Activated effector memory CD4-positive, alpha-beta T cell treated with Interleukin-2 at 50 U/mL for 16 hours (primary cell): Measurements from ENCODE around the gene ADRB2.
"Not testable (repeated sequence)": the region's sequence is repeated elsewhere in the genome, so short reads cannot be mapped to it uniquely, and the experiment has no call there.

Experiments used
- DNase-seq: peaks from one replicate; pipeline ENCODE4 v3.0.0-alpha.2; 2020

ADRB2 gene

GRCh38 chr5:148826053-148826738 lies at the start of gene ADRB2:
ADRB2 (plus strand) TSS chr5:148826611; CDS start chr5:148826832, 221 bp downstream.
- DNase-seq = peak; percentile 87

DNA sequence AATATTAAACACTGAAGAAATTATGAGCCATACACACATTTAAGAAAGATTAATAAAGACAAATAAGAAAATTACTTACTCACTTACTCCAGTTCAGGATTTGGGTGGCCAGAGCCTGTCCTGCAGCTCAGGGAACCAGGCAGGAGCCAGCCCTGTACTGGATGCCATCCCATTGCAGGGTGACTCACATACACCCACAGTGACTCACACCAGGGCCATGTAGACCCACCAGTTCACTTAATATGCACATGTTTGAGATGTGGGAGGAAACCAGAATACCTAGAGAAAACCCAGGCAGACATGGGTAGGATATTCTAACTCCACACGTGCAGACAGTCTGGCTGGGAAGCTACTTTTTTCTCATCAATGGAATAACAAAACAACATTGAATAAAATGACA lies 49.6 kb upstream of the ADRB2 start:
- DNase-seq = no peak

DNA sequence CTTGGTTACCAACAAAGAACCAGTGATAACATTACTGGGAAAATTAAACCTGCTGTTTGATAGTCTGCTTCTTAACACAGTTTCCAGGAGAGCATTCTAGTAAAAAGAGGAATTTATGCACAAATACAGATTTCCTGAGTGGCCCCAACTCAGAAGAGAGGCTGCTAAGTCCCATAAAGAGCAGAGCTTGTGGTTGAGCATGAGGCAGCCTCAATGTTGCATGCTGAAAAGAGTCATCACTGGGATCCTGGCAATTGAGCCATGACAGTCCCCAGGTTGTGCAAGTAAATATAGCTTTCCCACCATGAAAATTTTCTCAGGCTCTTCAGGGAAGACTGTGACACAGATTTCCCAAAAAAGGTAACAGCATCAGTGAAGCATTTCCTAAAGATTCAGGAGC lies 47.5 kb upstream of the ADRB2 start:
- DNase-seq = no peak

DNA sequence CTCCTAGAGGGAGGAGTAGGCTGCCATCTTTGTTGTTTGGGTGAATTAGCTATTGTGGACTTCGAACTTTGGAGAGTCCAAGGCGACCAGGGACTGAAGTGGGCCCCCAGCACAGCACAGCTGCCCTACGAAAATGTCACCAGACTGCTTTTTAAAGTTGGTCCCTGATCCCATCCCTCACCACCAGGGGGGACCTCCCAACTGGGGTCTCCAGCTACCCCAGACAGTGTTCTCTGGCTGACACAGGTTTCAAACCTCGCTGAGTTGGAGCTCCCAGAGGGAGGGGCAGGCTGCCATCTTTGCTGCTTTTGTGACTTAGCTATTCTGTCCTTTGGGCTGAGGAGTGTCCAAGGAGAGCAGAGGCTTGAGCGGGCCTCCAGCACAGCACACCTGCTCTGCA lies 45.7 kb upstream of the ADRB2 start:
- no peak for DNase-seq

DNA sequence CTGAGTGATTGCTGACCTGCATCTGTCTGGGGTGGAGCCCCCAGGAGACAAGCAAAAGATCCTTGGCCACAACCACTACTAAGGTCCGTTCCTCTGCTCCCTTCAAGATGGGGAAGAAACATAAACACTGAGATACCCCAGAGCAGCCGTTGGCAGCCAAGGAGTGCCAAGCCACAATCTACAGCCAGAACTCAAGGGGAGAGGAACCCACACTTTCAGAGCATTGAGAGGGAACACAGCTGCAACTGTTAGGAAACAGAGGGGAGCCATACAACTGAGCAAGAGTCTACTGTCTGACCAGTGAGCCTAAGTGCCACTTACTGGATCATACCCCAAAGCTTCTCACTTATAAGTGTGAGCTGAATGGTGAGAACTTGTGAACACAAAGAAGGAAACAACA lies 44.6 kb upstream of the ADRB2 start:
- DNase-seq = no peak

DNA sequence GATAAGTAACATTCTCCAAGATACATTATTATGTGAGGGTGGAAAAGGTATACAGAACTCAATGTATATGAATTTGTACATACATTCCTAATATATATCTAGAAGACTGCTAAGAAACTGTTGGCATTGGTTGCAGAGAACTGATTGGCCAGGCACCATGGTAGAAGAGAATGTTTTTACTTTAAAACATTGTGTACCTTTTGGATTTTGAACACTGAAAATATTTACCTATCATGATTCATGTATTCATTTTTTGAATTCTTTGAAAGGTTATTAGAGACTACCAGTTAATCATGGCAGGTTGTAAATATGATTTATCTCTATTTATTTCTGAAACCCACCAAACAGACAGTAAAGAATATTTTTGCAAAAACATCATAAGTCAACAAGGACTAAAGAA lies 41.2 kb upstream of the ADRB2 start:
- DNase-seq = no peak

DNA sequence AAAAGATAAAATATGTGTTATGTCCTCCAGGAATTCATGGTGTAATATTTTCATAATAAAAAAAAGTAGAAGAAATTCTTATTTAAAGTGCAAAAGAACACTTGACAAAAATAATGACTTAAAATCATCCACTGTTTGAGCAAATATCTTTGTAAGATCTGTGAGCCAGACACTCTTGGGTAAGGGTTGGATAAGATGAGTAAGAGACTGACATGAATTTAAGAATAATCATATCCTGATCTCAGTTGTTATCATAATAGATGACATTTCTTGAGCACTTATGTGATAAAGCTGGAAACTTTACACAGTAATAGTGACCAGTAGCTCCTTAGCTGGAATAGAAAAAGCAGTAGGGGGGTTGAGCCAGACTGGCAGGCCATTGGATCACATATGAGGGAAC lies 40.0 kb upstream of the ADRB2 start:
- no peak for DNase-seq

DNA sequence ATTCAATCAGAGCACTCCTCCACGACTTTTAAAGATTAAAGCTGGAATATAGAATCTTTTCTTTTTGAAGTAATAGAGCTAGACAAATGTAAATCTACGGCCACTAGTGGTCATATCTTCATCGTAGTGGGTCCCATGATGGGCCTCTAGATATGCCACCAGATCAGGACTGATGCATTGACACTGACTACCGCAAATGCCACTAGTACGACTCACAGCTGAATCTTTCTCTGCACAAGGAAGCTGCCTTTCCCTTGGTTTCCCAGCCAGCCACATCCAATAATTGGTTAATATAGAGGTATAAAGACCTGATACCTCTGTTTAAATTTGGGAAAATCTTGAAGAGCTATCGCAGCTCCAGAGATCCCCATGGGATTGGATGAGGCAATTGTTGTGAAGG lies 37.8 kb upstream of the ADRB2 start:
- no peak for DNase-seq

DNA sequence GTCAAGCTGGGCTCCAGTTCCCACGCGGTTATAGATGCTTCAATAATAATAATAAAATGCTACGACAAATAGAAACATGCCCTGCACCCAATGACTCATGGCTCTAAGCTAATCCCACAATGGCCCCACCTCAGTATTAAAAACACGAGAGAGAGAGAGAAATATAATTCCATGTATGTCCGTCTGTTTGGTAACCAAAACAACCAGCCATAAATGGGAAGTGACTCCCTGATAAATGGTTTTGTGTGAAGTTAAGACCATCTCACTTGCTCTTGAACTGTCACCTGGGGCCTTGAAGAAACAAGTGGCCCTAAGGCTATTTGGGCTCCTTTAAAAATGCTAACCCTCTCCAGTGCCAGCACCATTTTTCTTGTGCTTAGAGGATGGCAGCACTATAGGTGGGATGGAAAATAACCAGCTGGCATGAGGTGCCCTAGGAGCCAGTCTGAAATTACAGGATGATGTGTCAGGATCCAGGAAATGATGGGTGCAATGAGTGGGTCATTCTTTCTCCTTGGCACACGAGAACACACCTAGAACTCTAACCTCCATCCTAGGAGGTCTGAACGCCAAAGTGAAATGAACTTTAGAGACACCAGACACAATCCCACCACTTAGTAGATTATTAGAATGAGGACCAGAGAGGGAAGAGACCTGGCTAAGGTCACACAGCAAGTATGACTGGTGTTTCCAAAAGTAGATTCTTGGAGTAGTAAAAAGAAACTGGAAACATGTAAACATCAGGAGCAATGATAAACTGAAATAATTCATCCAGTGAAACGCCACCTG lies 35.7 kb upstream of the ADRB2 start:
- no peak for DNase-seq

DNA sequence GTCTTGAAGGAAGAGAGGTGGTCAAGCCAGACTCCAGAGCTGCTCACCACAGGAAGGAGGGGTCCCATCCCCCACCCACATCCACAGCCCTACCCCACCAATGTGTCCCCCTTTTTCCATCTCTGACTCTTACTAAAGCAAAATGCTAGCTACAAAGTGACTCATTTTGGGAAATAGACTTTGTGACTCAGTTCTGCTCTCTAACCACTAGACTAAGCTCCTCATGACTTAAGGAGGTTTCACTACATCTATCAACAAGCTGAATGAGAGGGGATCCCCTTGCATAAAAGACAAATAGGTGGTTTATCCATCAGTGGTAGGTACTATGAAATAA lies 35.1 kb upstream of the ADRB2 start:
- DNase-seq = no peak

DNA sequence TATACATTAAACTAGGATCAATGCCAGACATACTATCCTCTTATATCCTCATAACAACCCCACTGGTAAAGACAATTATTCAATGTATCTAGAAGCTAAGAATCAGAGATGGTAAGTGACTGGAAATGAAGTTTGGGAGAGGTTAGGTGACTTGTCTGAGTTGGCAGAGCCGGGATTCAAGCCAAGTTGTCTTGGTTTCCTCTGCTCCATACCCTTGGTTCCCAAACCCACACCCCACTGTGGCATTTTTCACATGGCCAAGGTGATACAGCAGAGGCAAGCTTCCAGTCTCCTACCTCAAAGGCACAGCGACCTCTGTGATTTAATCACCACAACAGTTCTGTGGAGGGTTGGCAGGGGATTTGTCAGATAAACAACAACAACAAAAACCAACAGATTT lies 34.7 kb upstream of the ADRB2 start:
- no peak for DNase-seq

DNA sequence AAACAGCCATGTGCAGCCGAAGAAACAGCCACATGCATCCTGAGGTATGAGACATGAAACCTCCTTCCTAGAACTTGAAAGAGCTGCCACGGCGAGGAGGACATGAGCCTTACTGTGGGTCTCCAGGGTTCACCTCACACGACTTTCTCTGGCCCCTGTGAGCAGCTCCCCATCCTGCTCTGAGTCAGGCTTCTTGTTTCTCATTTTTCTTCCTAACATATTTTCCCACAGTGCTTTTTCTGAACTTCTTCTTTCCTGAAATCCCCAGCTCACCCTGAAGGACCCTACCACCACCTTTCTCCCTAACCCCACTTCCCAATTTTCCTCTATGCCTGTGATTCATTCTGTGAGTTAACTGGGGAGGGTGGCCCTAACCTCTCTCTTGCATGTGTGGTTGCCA lies 33.7 kb upstream of the ADRB2 start:
- DNase-seq = no peak

DNA sequence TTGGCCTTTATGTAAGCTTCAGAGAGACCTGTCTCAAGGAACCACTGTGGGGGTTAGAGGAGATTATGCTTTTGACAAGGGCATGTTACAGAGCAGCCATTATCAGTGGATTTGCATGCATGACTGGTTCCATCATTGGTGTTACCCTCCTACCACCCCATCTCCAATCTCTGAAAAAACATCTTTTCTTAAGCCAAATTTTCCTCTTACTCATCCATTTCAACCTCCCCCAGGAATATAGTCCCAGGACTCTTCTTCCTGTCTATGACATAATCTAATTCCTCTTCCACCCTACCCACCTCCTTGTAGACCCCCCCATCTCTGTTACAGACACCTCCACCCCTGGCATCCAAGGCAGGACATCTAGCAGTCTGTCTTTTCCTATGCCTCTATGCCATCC lies 33.1 kb upstream of the ADRB2 start:
- no peak for DNase-seq

DNA sequence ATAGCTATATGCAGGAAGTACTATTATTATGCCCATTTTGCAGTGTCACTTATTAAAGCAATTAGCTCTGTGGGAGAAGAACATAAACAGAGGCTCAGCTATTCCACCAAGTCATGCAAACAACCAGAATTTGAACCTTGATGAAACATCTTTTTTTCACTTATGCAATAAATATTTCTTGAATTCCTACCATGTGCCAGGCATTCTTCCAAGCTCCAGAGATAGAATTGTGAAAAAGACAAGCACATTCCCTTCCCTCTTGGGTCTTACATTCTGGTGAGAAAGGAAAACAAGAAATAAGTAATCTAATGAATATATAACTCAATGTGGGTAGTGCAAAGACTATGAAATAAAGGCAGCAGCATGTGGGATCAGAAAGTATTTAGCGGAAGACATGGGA lies 32.1 kb upstream of the ADRB2 start:
- no peak for DNase-seq

- DNase-seq = no peak
Measured at GRCh38 chr5:148794729-148795561, 31.5 kb upstream of the ADRB2 start.

GRCh38 chr5:148796936-148797335 lies 29.5 kb upstream of the ADRB2 start:
- no peak for DNase-seq

DNA sequence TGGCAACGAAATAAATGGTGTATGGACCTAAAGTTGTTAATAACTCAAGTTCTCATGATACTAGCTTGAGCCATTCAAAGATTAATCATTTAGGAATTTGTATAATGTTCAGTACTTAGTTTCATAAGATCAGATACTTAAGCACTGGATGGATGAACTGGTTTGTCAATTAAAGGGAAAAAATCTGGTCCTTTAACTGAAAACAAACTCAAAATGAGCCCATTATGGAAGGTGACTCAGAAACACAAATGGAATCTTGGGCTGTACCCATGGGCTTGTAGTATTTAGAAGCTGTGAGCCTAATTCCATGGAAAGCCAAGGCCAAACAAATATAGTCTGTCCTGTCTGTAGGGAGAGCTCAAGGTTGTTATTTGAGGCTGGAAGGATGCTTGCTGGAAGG lies 27.6 kb upstream of the ADRB2 start:
- no peak for DNase-seq

GRCh38 chr5:148799737-148800527 lies 26.5 kb upstream of the ADRB2 start:
- DNase-seq = no peak

DNA sequence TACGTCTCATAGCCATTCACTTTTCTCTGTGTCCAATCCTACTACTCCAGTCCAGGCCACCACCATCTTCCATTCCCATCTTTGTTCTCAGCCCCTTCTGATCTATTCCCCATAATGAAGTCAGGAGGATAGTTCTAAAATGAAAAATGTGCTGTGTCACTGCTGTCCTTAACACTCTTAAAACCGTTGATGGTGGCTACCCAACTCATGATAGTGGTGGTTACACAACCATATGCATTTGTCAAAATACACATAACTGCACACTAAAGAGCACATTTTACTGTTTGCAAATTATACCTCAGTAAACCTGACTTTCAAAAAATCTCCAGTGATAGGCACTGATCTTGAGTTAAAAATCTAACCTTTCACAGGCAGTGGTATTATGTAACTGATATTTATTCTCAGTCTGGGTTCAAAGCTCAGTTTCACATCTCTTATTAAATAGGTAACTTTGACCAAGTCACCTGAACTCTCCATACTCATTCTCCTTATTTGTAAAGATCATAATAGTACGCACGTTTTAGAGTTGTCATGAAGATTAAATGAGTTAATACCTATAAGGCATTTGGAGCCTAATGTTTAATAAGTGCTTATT lies 24.6 kb upstream of the ADRB2 start:
- DNase-seq = no peak

DNA sequence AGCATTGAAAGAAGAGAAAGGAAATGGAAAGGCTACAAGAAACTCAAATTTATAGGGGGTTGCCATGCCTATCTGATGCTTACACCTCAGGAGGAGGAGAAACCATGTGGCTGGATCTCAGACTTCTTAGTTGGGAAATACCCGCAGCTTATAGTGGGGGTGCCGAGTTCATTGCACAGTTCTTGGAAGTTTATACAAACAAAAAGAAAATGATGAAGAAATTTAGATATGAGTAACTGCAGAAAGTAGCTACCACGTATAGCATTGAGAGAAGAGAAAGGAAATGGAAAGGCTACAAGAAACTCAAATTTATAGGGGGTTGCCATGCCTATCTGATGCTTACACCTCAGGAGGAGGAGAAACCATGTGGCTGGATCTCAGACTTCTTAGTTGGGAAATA lies 23.0 kb upstream of the ADRB2 start:
- DNase-seq = not testable (repeated sequence)

DNA sequence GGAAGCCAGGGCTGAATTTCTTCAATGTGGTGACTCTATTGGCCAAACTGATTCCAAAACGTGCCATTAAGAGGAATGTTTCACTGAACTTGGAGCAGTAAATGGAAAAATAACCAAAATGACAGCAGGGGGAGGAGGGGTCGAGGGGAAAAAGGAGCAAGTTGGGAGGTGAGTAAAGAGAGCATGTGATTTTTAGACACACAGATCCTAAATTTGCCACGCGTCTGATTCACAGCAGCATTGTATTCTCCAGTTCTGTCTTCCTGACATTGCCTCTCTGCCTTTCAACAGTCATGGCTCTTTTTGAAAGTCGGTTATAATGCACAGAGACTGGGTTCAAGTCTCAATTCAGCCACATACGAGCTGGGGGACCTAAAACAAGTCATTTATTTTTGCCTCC lies 22.0 kb upstream of the ADRB2 start:
- no peak for DNase-seq
